Measurements from ENCODE around the gene PNLIP.

The PNLIP gene

DNA sequence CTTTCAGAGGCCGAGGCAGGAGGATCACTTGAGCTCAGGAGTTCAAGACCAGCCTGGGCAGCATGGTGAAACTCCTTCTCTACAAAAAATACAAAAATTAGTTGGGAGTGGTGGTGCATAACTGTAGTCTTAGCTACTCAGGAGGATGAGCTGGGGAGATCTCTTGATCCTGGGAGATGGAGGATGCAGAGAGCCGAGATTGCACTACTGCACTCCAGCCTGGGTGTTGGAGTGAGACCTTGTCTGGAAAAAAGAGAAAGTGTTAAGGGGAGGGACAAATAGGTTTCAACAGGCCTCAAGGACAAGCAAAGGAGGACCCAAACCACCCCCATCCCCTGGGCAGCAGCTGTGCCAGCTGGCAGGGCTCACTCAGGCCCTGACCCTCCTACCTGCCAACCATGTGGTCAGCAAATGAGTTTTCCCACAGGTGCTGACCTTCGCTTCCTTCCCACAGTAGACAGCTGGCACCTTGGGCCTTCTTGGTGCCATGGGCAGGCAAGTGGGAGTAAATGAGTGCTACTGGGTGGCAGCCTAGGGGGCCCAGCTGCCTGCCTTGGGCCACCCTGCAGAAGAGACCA lies 69.6 kb downstream of the PNLIP start:
- in situ Hi-C loops (cut with MboI; ENCODE audit: low pct_unique_long_range_greater_than_20kb, low sequenced_read_pairs, unreplicated experiment) = no loop called here
- no peak for DNase-seq (ENCODE audit: low spot score)
- TF ChIP-seq, protein P1, sequence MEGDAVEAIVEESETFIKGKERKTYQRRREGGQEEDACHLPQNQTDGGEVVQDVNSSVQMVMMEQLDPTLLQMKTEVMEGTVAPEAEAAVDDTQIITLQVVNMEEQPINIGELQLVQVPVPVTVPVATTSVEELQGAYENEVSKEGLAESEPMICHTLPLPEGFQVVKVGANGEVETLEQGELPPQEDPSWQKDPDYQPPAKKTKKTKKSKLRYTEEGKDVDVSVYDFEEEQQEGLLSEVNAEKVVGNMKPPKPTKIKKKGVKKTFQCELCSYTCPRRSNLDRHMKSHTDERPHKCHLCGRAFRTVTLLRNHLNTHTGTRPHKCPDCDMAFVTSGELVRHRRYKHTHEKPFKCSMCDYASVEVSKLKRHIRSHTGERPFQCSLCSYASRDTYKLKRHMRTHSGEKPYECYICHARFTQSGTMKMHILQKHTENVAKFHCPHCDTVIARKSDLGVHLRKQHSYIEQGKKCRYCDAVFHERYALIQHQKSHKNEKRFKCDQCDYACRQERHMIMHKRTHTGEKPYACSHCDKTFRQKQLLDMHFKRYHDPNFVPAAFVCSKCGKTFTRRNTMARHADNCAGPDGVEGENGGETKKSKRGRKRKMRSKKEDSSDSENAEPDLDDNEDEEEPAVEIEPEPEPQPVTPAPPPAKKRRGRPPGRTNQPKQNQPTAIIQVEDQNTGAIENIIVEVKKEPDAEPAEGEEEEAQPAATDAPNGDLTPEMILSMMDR (IDR thresholded peaks at IDR 0.05; ENCODE audit: extremely low read depth, insufficient read depth, missing control alignments) = no peak

Data from GM13977 (cell line).